MM.1S (cell line): ENCODE data around the gene TCEAL1.

Experiments
- DNase-seq: peaks from one replicate; pipeline ENCODE4 v3.0.0-alpha.2; 2015
- H2AFZ ChIP-seq: fragments of 300-600 bp; sonication (generic); 2 replicates; pipeline ENCODE4 v1.6.0; 2016; ENCODE audit warnings: antibody characterized with exemption, low read length
- H3F3A ChIP-seq: fragments of 300-600 bp; sonication (generic); 2 replicates; pipeline ENCODE4 v1.6.1; 2016; ENCODE audit warnings: mild to moderate bottlenecking, antibody characterized with exemption, low read length, moderate library complexity, mixed read lengths; ENCODE audit not compliant: insufficient read depth
- H3K27ac ChIP-seq: fragments of 300-600 bp; sonication (generic); 2 replicates; pipeline ENCODE4 v1.5.1; 2016; ENCODE audit warnings: mild to moderate bottlenecking, low read length
- H3K27me3 ChIP-seq: fragments of 300-600 bp; sonication (generic); replicated peaks from 2 replicates; pipeline ENCODE4 v1.6.0; 2016; ENCODE audit warnings: low read length; ENCODE audit not compliant: insufficient read depth
- H3K36me3 ChIP-seq: fragments of 300-600 bp; sonication (generic); replicated peaks from 2 replicates; pipeline ENCODE4 v1.6.1; 2016; ENCODE audit warnings: mild to moderate bottlenecking, low read length, mixed read lengths; ENCODE audit not compliant: insufficient read depth
- H3K4me1 ChIP-seq: fragments of 300-600 bp; sonication (generic); 2 replicates; pipeline ENCODE4 v1.6.1; 2016; ENCODE audit warnings: low read length, mixed read lengths
- H3K4me2 ChIP-seq: fragments of 300-600 bp; sonication (generic); 2 replicates; pipeline ENCODE4 v1.6.0; 2016; ENCODE audit warnings: low read depth, low read length
- H3K4me3 ChIP-seq: fragments of 300-600 bp; sonication (generic); 2 replicates; pipeline ENCODE4 v1.5.1; 2016; ENCODE audit warnings: low read length, mixed read lengths
- H3K79me2 ChIP-seq: fragments of 300-600 bp; sonication (generic); 2 replicates; pipeline ENCODE4 v1.6.1; 2016; ENCODE audit warnings: mixed run types, low read length, mixed read lengths
- H3K9ac ChIP-seq: fragments of 300-600 bp; sonication (generic); 2 replicates; pipeline ENCODE4 v1.6.1; 2016; ENCODE audit warnings: low read length, mixed read lengths
- H3K9me2 ChIP-seq: fragments of 300-600 bp; sonication (generic); replicated peaks from 2 replicates; pipeline ENCODE4 v1.6.1; 2016; ENCODE audit warnings: mild to moderate bottlenecking, low read length, mixed read lengths; ENCODE audit not compliant: insufficient read depth
- H3K9me3 ChIP-seq: fragments of 300-600 bp; sonication (generic); replicated peaks from 2 replicates; pipeline ENCODE4 v1.6.1; 2016; ENCODE audit warnings: mild to moderate bottlenecking, low read length, mixed read lengths; ENCODE audit not compliant: insufficient read depth
- H4K20me1 ChIP-seq: fragments of 300-600 bp; sonication (generic); 2 replicates; pipeline ENCODE4 v1.6.1; 2016; ENCODE audit warnings: mild to moderate bottlenecking, low read length, moderate library complexity, mixed read lengths; ENCODE audit not compliant: insufficient read depth
- CTCF ChIP-seq: fragments of 300-600 bp; sonication (generic); IDR thresholded peaks from 2 replicates; pipeline ENCODE4 v1.5.1; 2016; ENCODE audit warnings: antibody characterized with exemption, low read length, mixed read lengths
- EZH2 ChIP-seq: fragments of 300-600 bp; sonication (generic); optimal IDR thresholded peaks from 2 replicates; pipeline ENCODE3; 2017; ENCODE audit warnings: low read depth, mild to moderate bottlenecking, antibody characterized with exemption, low read length, mixed read lengths
- EZH2phosphoT487 ChIP-seq: fragments of 300-600 bp; sonication (generic); IDR thresholded peaks from 2 replicates; pipeline ENCODE4 v1.6.1; 2018; ENCODE audit warnings: antibody characterized with exemption, low read length

The TCEAL1 gene

GRCh38 chrX:103678199-103678993 lies 49.6 kb downstream of the TCEAL1 start:
- H3K9ac ChIP-seq = no peak overlapping the region
- H3K36me3 ChIP-seq = peaks cover 5% of the 10 kb centered on the region; the same call in 1 of the 2 replicates
- TF ChIP-seq EZH2 = no peak
- no peak for TF ChIP-seq EZH2phosphoT487
- TF ChIP-seq CTCF = no peak
- H4K20me1 ChIP-seq = no peaks in the 10 kb centered on the region
- peaks cover 6% of the 10 kb centered on the region for H3K79me2 ChIP-seq
- H3K9me2 ChIP-seq = no peaks in the 10 kb centered on the region
- no peak overlapping the region for H2AFZ ChIP-seq
- no peak overlapping the region for H3K27ac ChIP-seq
- no peak for DNase-seq
- H3F3A ChIP-seq = 0 out of 2 replicates have a peak, but pooled peaks cover 9% of the 10 kb centered on the region
- H3K9me3 ChIP-seq = no peaks in the 10 kb centered on the region
- H3K4me3 ChIP-seq = no peak overlapping the region
- no peaks in the 10 kb centered on the region for H3K27me3 ChIP-seq
- H3K4me1 ChIP-seq = no peaks in the 10 kb centered on the region
- no peak overlapping the region for H3K4me2 ChIP-seq
